Stimulated activated naive B cell treated with anti-CD40 and anti-IgM and Interleukin-4, amounts not matched to agents 10 μg/mL and 1 μg/mL and 100 μg/mL, for 72 hours (primary cell): ENCODE results near the gene TSSK2.

Experiments used
- ATAC-seq, 2 donors: fragments of 150-1000 bp; cut with Tn5 transposase; replicated peaks; 2 replicates each; pipeline ENCODE4 v1.10.0; 2021; ENCODE audit warnings: moderate library complexity in 1 of 2
- DNase-seq: peaks from one replicate; pipeline ENCODE4 v3.0.0; 2021
- H3K27ac Mint-ChIP-seq: one replicate; pipeline ENCODE4 v1.8.0; 2022; ENCODE audit warnings: mild to moderate bottlenecking, mixed read lengths
- H3K27me3 Mint-ChIP-seq, 2 donors: one replicate each; pipeline ENCODE4 v1.8.0; 2022; ENCODE audit warnings: mixed read lengths in 2 of 2
- H3K36me3 Mint-ChIP-seq, 2 donors: one replicate each; pipeline ENCODE4 v1.8.0; 2022; ENCODE audit warnings: mixed read lengths in 2 of 2, mild to moderate bottlenecking in 1 of 2
- H3K4me1 Mint-ChIP-seq, 2 donors: one replicate each; pipeline ENCODE4 v1.8.0; 2022; ENCODE audit warnings: mixed read lengths in 2 of 2, mild to moderate bottlenecking in 1 of 2
- H3K4me3 Mint-ChIP-seq, 2 donors: one replicate each; pipeline ENCODE4 v1.8.0; 2022; ENCODE audit warnings: mild to moderate bottlenecking in 2 of 2, mixed read lengths in 2 of 2, moderate library complexity in 1 of 2
- H3K9me3 Mint-ChIP-seq, 2 donors: one replicate each; pipeline ENCODE4 v1.8.0; 2022; ENCODE audit warnings: mixed read lengths in 2 of 2, mild to moderate bottlenecking in 1 of 2

Gene TSSK2

GRCh38 chr22:19179497-19180048 lies 48.5 kb downstream of the TSSK2 start:
- H3K9me3 Mint-ChIP-seq: no peaks in the 10 kb centered on the region
- peak overlapping the region; percentile 78 to 85 for H3K4me3 Mint-ChIP-seq
- H3K4me1 Mint-ChIP-seq: peaks cover 26 to 56% of the 10 kb centered on the region in 2 donors
- peak overlapping the region; percentile 47 for H3K27ac Mint-ChIP-seq
- ATAC-seq (peak; percentile 66 to 70), DNase-seq (peak; percentile 54)
- peaks cover 1 to 4% of the 10 kb centered on the region in 2 donors for H3K27me3 Mint-ChIP-seq
- peaks cover 2 to 9% of the 10 kb centered on the region in 2 donors for H3K36me3 Mint-ChIP-seq

GRCh38 chr22:19180234-19180633 lies 49.1 kb downstream of the TSSK2 start:
- no peak overlapping the region for H3K27ac Mint-ChIP-seq
- no peak overlapping the region for H3K4me3 Mint-ChIP-seq
- H3K9me3 Mint-ChIP-seq: no peaks in the 10 kb centered on the region

GRCh38 chr22:19180740-19181410 lies 49.8 kb downstream of the TSSK2 start:
- DNase-seq (no peak), ATAC-seq (no peak)
- Mint-ChIP-seq H3K9me3 (no peaks in the 10 kb centered on the region), H3K4me3 (no peak overlapping the region), H3K36me3 (peaks cover 2 to 3% of the 10 kb centered on the region in 2 donors), H3K27ac (no peak overlapping the region), H3K4me1 (peaks cover 19 to 43% of the 10 kb centered on the region in 2 donors), H3K27me3 (peaks cover 4 to 6% of the 10 kb centered on the region in 2 donors)

More at GRCh38 chr22:19180234-19180633, 49.1 kb downstream of the TSSK2 start:
- Mint-ChIP-seq H3K4me1 (peaks cover 23 to 50% of the 10 kb centered on the region in 2 donors), H3K27me3 (peaks cover 4 to 6% of the 10 kb centered on the region in 2 donors), H3K36me3 (peaks cover 2 to 7% of the 10 kb centered on the region in 2 donors)
- no peak for DNase-seq
- ATAC-seq: no peak

- peaks cover 12 to 33% of the 10 kb centered on the region in 2 donors for H3K4me1 Mint-ChIP-seq
- no peak for ATAC-seq
- H3K9me3 Mint-ChIP-seq: no peaks in the 10 kb centered on the region
- peaks cover 4 to 6% of the 10 kb centered on the region in 2 donors for H3K27me3 Mint-ChIP-seq
- H3K36me3 Mint-ChIP-seq: no peaks in the 10 kb centered on the region
- no peak for DNase-seq
- H3K4me3 Mint-ChIP-seq: no peak overlapping the region
- H3K27ac Mint-ChIP-seq: peak overlapping the region; percentile 79
Measured at GRCh38 chr22:19181786-19182471, 50.8 kb downstream of the TSSK2 start.
